GM23338 (cell line): Measurements from ENCODE around the gene AOPEP. TPM values are rescaled to one million over a fixed set of nuclear protein-coding genes. Genes with fewer than 3 reads are reported as not detected.

Source experiments
- ATAC-seq: fragments of 200-7000 bp; cut with Tn5 transposase; 3 replicates; pipeline ENCODE4 v1.9.1; 2020
- DNase-seq: peaks from one replicate; pipeline ENCODE4 v3.0.0-alpha.2; 2015; ENCODE audit warnings: low spot score
- H2AFZ ChIP-seq: fragments of 200-600 bp; sonication (generic); 2 replicates; pipeline ENCODE4 v1.8.0; 2016; ENCODE audit warnings: antibody characterized with exemption, mild to moderate bottlenecking, moderate library complexity
- H3F3A ChIP-seq: fragments of 200-600 bp; sonication (generic); replicated peaks from 2 replicates; pipeline ENCODE4 v1.8.0; 2017; ENCODE audit warnings: antibody characterized with exemption, mixed run types, low read depth
- H3K27ac ChIP-seq: fragments of 200-600 bp; sonication (generic); 2 replicates; pipeline ENCODE4 v1.6.1; 2016; ENCODE audit warnings: low read depth
- H3K27me3 ChIP-seq: fragments of 200-600 bp; sonication (generic); 2 replicates; pipeline ENCODE4 v1.8.0; 2016; ENCODE audit warnings: mild to moderate bottlenecking, mixed run types, moderate library complexity; ENCODE audit not compliant: insufficient read depth
- H3K36me3 ChIP-seq: fragments of 200-600 bp; sonication (generic); 2 replicates; pipeline ENCODE4 v1.8.0; 2016; ENCODE audit warnings: mild to moderate bottlenecking; ENCODE audit not compliant: insufficient read depth
- H3K4me1 ChIP-seq: fragments of 200-600 bp; sonication (generic); 2 replicates; pipeline ENCODE4 v1.8.0; 2016; ENCODE audit warnings: mild to moderate bottlenecking, moderate library complexity; ENCODE audit not compliant: insufficient read depth
- H3K4me2 ChIP-seq: fragments of 200-600 bp; sonication (generic); 2 replicates; pipeline ENCODE4 v1.7.1; 2017; ENCODE audit warnings: mixed run types
- H3K4me3 ChIP-seq: fragments of 200-600 bp; sonication (generic); 2 replicates; pipeline ENCODE4 v1.6.1; 2016; ENCODE audit warnings: mixed run types
- H3K79me2 ChIP-seq: fragments of 200-600 bp; sonication (generic); replicated peaks from 2 replicates; pipeline ENCODE4 v1.8.0; 2017; ENCODE audit warnings: mild to moderate bottlenecking; ENCODE audit not compliant: insufficient read depth
- H3K9me2 ChIP-seq: fragments of 200-600 bp; sonication (generic); 2 replicates; pipeline ENCODE4 v1.8.0; 2017; ENCODE audit not compliant: insufficient read depth
- H4K20me1 ChIP-seq: fragments of 200-600 bp; sonication (generic); replicated peaks from 2 replicates; pipeline ENCODE4 v1.8.0; 2017; ENCODE audit warnings: mild to moderate bottlenecking; ENCODE audit not compliant: insufficient read depth
- H3K27ac Mint-ChIP-seq: 2 replicates; pipeline ENCODE4 v1.8.0; 2020; ENCODE audit warnings: inconsistent platforms, mild to moderate bottlenecking, moderate library complexity, mixed read lengths
- H3K27me3 Mint-ChIP-seq: 3 replicates; pipeline ENCODE4 v1.8.0; 2022; ENCODE audit warnings: low read depth, mild to moderate bottlenecking, moderate library complexity, mixed read lengths, inconsistent platforms; ENCODE audit not compliant: insufficient read depth, poor library complexity
- H3K36me3 Mint-ChIP-seq: 3 replicates; pipeline ENCODE4 v1.8.0; 2021; ENCODE audit warnings: low read depth, mild to moderate bottlenecking, inconsistent platforms, moderate library complexity, mixed read lengths
- H3K4me1 Mint-ChIP-seq: 3 replicates; pipeline ENCODE4 v1.8.0; 2020; ENCODE audit warnings: mild to moderate bottlenecking, inconsistent platforms, mixed read lengths
- H3K4me3 Mint-ChIP-seq: 3 replicates; pipeline ENCODE4 v1.8.0; 2021; ENCODE audit warnings: moderate library complexity, mild to moderate bottlenecking, inconsistent platforms, mixed read lengths
- H3K9me3 Mint-ChIP-seq: 3 replicates; pipeline ENCODE4 v1.8.0; 2020; ENCODE audit warnings: moderate library complexity, mild to moderate bottlenecking, inconsistent platforms, mixed read lengths
- CREB1 ChIP-seq: fragments of 250-450 bp; sonication (Bioruptor Pico); IDR thresholded peaks from 2 replicates; pipeline ENCODE4 v1.5.0; 2020; ENCODE audit warnings: low read depth, mild to moderate bottlenecking, moderate library complexity
- ETS1 ChIP-seq: IDR thresholded peaks from 2 replicates; pipeline ENCODE4 v1.6.1; 2016; ENCODE audit warnings: antibody characterized with exemption
- EZH2 ChIP-seq: fragments of 200-600 bp; sonication (generic); IDR thresholded peaks from one replicate; pipeline ENCODE4 v1.8.0; 2017; ENCODE audit warnings: antibody characterized with exemption, mild to moderate bottlenecking, low read depth; ENCODE audit not compliant: unreplicated experiment
- EZH2phosphoT487 ChIP-seq: fragments of 200-600 bp; sonication (generic); IDR thresholded peaks from one replicate; pipeline ENCODE4 v1.8.1; 2018; ENCODE audit warnings: antibody characterized with exemption; ENCODE audit not compliant: unreplicated experiment
- JUNB ChIP-seq: IDR thresholded peaks from one replicate; pipeline ENCODE4 v1.6.1; 2016; ENCODE audit warnings: antibody characterized with exemption; ENCODE audit not compliant: unreplicated experiment
- NANOG ChIP-seq: IDR thresholded peaks from 2 replicates; pipeline ENCODE4 v1.6.1; 2016; ENCODE audit warnings: antibody characterized with exemption, borderline replicate concordance
- POLR2AphosphoS5 ChIP-seq: IDR thresholded peaks from 2 replicates; pipeline ENCODE4 v1.6.1; 2016; ENCODE audit warnings: antibody characterized with exemption, low read depth
- REST ChIP-seq: IDR thresholded peaks from one replicate; pipeline ENCODE4 v1.6.1; 2018; ENCODE audit warnings: antibody characterized with exemption; ENCODE audit not compliant: unreplicated experiment
- STAT1 ChIP-seq: IDR thresholded peaks from one replicate; pipeline ENCODE4 v1.6.1; 2016; ENCODE audit warnings: antibody characterized with exemption; ENCODE audit not compliant: unreplicated experiment
- ZNF114 ChIP-seq: fragments of 250-450 bp; sonication (Bioruptor Pico); IDR thresholded peaks from 2 replicates; pipeline ENCODE4 v1.5.0; 2020; ENCODE audit warnings: mild to moderate bottlenecking, moderate library complexity
- ZNF331 ChIP-seq: fragments of 250-450 bp; sonication (Bioruptor Pico); IDR thresholded peaks from 2 replicates; pipeline ENCODE4 v1.5.0; 2020; ENCODE audit warnings: low read depth, mild to moderate bottlenecking, moderate library complexity
- ZNF462 ChIP-seq: fragments of 250-450 bp; sonication (Bioruptor Pico); IDR thresholded peaks from 2 replicates; pipeline ENCODE4 v1.5.0; 2020; ENCODE audit warnings: mild to moderate bottlenecking, moderate library complexity
- polyA plus RNA-seq: library from polyadenylated mRNA; unstranded; fragments of >200 nt; fragmentation: Nextera tagmentation; extraction: Ambion mirVana; gene quantifications from 2 replicates; pipeline ENCODE4 v1.2.1, GENCODE V29; 2016
- total RNA-seq: library from RNA; depleted of rRNA; stranded (reverse); fragments of >200 nt; shearing (Covaris generic); gene quantifications from 2 replicates; pipeline ENCODE4 v1.2.3, GENCODE V29; 2014
- TF ChIP-seq, protein P1 (sequence below), 2 experiments: fragments of 200-600 bp in 1 of 2; sonication (generic) in 1 of 2; conservative IDR thresholded peaks; 2 replicates each; pipeline versions ENCODE4 v1.5.1 to v1.6.1; 2016 to 2017; ENCODE audit warnings: antibody characterized with exemption in 2 of 2, low read depth in 2 of 2, mild to moderate bottlenecking in 2 of 2, moderate library complexity in 1 of 2

AOPEP gene
- total and polyA plus RNA-seq, 2 experiments from 2014 or later, result 7.0 to 16.5 TPM

- ATAC-seq, result no peak
- no peaks in the 10 kb centered on the region for H4K20me1 ChIP-seq
- no peak overlapping the region for H3K27ac ChIP-seq
- H3K9me2 ChIP-seq, result no peaks in the 10 kb centered on the region
- no peak overlapping the region for H3K4me2 ChIP-seq
- Mint-ChIP-seq H3K9me3 (no peaks in the 10 kb centered on the region), H3K36me3 (no peaks in the 10 kb centered on the region), H3K4me3 (no peak overlapping the region), H3K27me3 (peaks cover 4% of the 10 kb centered on the region), H3K27ac (no peak overlapping the region), H3K4me1 (peaks cover 72% of the 10 kb centered on the region)
- no peak for TF ChIP-seq CREB1 (CRISPR knock-in tag)
- no peak for TF ChIP-seq POLR2AphosphoS5
- no peak for TF ChIP-seq ZNF462
- TF ChIP-seq ETS1, result no peak
- no peak for TF ChIP-seq REST
- TF ChIP-seq, protein P1, sequence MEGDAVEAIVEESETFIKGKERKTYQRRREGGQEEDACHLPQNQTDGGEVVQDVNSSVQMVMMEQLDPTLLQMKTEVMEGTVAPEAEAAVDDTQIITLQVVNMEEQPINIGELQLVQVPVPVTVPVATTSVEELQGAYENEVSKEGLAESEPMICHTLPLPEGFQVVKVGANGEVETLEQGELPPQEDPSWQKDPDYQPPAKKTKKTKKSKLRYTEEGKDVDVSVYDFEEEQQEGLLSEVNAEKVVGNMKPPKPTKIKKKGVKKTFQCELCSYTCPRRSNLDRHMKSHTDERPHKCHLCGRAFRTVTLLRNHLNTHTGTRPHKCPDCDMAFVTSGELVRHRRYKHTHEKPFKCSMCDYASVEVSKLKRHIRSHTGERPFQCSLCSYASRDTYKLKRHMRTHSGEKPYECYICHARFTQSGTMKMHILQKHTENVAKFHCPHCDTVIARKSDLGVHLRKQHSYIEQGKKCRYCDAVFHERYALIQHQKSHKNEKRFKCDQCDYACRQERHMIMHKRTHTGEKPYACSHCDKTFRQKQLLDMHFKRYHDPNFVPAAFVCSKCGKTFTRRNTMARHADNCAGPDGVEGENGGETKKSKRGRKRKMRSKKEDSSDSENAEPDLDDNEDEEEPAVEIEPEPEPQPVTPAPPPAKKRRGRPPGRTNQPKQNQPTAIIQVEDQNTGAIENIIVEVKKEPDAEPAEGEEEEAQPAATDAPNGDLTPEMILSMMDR (conservative IDR thresholded peaks at IDR 0.05; ENCODE audit: low read depth in 2 of 2), result no peak
- no peak for TF ChIP-seq ZNF331 (CRISPR knock-in tag)
- TF ChIP-seq ZNF114 (CRISPR knock-in tag), result no peak
- TF ChIP-seq EZH2, result no peak
- TF ChIP-seq EZH2phosphoT487, result no peak
- no peak for TF ChIP-seq STAT1
- TF ChIP-seq NANOG, result no peak
- no peak for TF ChIP-seq JUNB
- no peaks in the 10 kb centered on the region for H3F3A ChIP-seq
- H3K4me3 ChIP-seq, result no peak overlapping the region
- H3K79me2 ChIP-seq, result no peaks in the 10 kb centered on the region
- peaks cover 42% of the 10 kb centered on the region for H3K4me1 ChIP-seq
- H3K36me3 ChIP-seq, result no peaks in the 10 kb centered on the region
- DNase-seq, result no peak
- H3K27me3 ChIP-seq, result no peaks in the 10 kb centered on the region
- no peak overlapping the region for H2AFZ ChIP-seq
Observed at GRCh38 chr9:95128177-95128524, 401.7 kb downstream of the AOPEP start.
